Measurements from ENCODE around the gene TUBB1.
A peak's percentile ranks its signal among the peaks of the same experiment; 100 is the strongest.
"Not testable (repeated sequence)": the region's sequence is repeated elsewhere in the genome, so short reads cannot be mapped to it uniquely, and the experiment has no call there.

The TUBB1 gene

DNA sequence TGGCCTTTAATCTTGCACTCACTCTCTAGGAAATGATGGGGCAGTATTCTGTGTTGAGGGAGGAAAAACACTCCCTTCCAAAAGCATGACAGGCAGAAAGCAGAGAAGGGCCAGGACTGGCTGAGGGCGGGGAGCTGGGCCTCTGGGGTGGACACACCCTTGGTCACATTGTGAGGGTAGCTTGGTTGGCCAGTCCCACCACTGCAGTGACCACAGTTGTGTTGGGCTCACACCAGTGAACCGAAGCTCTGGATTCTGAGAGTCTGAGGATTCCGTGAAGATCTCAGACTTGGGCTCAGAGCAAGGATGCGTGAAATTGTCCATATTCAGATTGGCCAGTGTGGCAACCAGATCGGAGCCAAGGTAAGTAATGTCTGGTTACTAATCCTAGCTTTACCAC, at the start of gene TUBB1:
Gene TUBB1 (plus strand): TSS at position 213 of the 400 bp plus-strand sequence. CDS start 94 bp downstream, at position 307.
- DNase-seq = no peak

GRCh38 chr20:58969439-58969838, 49.8 kb upstream of the TUBB1 start:
- DNase-seq = no peak

GRCh38 chr20:58970146-58970545, 49.1 kb upstream of the TUBB1 start:
- no peak for DNase-seq

DNA sequence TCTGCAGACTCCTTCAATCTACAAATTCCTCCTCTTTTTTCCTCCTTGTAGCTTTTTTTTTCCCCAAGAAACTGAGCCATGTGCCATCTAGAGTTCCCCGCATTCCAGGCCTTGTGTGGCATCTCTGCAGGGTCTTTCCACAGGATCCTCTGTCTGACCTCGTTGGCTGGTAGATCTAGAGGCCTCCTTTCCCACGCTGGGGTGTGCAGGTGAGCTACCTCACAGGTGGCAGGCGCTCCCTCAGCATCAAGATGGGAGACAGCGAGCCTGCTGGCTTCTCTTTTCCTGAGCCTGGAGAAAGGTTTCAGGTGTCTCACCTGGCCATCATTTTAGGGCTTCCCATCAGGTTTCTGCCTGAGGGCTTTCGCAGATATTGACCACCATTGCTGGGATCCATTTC, 47.8 kb upstream of the TUBB1 start:
- DNase-seq = no peak

- DNase-seq = no peak
These were observed 46.0 kb upstream of the TUBB1 start for GRCh38 chr20:58973179-58973578.

- DNase-seq = no peak
These were observed 45.4 kb upstream of the TUBB1 start for GRCh38 chr20:58973866-58974265.

DNA sequence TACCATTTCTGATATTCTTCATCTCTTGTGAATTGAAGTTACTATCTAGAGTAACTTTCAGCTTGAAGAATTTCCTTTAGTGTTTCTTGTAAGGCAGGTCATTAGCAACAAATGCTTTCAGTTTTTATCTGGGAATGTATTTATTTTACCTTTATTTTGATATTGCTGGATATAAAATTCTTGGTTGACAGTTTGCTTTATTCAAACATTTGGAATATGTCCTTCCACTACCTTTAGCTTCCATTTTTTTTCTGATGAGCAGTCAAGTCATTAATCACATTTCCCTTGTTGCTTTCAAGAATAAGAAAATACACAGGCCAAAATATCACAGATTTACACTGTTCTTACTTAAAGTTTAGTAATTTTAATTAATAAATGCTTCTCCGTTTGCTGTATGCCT, 43.9 kb upstream of the TUBB1 start:
- no peak for DNase-seq

GRCh38 chr20:58976061-58976730, 43.0 kb upstream of the TUBB1 start:
- DNase-seq = no peak

- DNase-seq = no peak
These were observed 40.7 kb upstream of the TUBB1 start for GRCh38 chr20:58978351-58979190.

DNA sequence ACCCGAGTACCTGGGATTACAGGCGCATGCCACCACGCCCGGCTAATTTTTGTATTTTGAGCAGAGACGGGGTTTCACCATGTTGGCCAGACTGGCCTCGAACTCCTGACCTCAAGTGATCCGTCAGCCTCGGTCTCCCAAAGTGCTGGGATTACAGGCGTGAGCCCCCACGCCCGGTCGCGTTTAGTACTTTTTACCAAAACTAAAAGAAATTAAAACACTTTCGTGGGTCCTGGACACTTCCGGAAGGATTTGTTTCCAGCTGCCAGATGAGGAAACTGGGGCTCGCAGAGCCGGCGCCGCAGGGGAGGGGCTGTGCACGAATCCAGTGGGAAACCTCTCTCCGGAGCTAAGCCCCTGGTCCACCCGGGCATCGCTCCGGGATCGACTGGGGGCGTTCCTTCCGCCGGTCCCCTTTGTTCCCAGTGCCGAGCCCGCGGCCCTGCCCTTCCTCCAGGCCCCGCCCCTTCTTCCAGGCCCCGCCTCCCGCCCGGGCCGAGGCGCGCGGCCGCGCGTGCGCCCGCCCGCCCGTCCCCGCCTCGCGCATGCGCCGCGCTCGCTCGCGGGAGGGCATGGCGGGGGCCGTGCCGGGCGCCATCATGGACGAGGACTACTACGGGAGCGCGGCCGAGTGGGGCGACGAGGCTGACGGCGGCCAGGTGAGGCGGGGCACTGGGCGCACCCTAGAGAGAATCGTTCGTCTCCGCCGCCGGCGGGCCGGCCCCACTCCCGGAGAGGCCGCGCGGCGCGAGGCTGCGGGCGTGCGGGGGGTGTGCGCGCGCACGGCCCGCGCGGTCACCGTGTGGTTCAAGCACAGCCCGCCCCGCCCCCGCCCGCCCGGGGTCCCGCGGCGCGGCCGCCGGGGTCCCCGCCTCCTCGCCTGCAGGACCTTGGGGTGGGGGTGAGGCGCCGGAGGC, 38.3 kb upstream of the TUBB1 start, which contains the start of gene NELFCD:
Gene NELFCD (plus strand): TSS at position 546 of the 917 bp plus-strand sequence. CDS start 54 bp downstream, at position 600.
- peak; percentile 89 for DNase-seq

GRCh38 chr20:58981628-58982364, 37.4 kb upstream of the TUBB1 start:
- no peak for DNase-seq

GRCh38 chr20:58982406-58983114, 36.7 kb upstream of the TUBB1 start:
- no peak for DNase-seq

- DNase-seq = not testable (repeated sequence)
These were observed 36.1 kb upstream of the TUBB1 start for GRCh38 chr20:58983115-58983468.

DNA sequence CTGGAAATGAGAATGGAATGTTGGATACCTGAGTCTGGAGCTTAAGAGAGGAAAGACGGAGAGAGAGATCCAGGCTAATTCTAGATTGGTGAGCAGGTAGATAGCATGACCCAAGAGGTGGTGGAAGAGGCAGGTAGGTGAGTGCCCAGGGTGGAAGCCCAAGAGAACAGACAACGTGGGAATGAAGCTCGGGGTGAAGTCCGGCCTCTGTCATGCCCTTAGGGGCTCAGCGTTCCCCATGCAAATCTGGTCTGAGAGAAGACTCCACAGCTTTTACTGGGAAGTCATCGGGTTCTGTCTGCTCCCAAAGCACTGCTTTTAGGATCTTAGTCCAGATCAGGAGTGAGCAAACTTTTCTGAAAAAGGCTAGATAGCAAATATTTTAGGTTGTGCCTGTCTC, 34.5 kb upstream of the TUBB1 start:
- no peak for DNase-seq

DNA sequence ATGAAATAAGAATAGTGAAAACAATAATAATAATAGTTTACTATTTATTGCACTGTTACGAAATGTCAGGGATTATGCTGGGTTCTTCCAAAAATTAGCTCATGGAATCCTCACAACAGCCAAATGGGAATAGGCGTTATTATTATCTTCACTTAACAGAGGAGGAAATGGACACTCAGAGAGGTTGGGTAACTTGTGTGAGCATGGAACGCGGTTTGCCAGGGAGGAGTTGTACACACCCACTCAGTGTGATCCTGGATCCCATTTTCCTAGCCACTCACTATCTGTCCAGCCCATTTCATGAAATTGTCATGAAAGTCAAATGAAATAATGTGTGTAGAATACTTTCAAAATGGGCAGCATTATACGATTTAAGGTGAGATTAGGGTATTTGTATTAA, 33.6 kb upstream of the TUBB1 start:
- DNase-seq = no peak

DNA sequence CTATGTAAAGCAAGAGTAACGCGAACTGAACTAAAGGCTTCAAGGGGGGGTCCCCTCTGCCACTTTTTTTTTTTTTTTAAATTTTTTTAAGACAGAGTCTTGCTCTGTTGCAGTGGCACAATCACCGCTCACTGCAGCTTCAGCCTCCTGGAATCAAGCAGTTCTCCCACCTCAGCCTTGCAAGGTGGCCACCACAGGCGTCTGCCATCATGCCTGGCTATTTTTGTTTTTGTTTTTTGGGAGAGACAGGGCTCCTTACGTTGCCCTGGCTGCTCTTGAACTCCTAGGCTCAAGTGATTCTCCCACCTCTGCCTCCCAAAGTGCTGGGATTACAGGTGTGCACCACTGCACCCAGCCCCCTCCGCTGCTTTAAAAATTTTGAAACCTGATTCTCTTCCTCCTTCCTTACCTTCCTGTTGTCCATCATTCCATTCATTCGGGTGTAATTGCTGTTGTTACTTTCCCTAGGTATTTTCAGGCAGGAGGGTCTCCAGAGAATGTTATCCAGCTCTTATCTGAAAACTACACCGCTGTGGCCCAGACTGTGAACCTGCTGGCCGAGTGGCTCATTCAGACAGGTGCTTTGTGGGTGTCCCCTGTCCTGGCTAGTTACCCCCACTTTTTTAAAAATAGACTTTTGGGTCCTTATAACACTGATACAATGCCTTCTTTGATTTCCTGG, 32.8 kb upstream of the TUBB1 start:
- DNase-seq = no peak

DNA sequence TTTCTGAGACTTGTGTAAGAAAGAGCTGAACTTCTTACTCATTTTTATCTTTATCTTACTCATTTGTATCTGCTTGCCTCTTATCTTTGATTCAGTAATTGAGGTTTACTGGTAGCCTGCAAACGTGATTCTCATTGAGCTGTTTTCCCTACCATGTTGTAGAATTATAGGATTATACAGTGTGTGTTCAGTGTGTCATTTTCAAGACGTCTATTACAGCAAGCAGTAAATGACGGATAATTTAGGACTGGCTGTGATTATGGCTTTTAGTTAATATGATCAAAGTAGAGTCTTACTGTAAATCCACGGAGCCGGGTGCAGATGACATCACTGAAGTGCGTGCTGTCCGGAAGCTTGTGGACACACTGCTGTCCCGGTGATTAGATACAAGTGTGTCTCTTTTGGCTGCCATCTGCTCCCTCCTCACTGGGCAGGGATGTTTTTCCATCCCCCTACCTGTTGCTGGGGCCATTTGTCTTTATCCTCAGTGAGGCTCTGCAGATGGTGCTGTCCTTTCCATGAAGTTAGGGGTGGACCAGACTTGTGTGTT, 32.2 kb upstream of the TUBB1 start:
- no peak for DNase-seq

DNA sequence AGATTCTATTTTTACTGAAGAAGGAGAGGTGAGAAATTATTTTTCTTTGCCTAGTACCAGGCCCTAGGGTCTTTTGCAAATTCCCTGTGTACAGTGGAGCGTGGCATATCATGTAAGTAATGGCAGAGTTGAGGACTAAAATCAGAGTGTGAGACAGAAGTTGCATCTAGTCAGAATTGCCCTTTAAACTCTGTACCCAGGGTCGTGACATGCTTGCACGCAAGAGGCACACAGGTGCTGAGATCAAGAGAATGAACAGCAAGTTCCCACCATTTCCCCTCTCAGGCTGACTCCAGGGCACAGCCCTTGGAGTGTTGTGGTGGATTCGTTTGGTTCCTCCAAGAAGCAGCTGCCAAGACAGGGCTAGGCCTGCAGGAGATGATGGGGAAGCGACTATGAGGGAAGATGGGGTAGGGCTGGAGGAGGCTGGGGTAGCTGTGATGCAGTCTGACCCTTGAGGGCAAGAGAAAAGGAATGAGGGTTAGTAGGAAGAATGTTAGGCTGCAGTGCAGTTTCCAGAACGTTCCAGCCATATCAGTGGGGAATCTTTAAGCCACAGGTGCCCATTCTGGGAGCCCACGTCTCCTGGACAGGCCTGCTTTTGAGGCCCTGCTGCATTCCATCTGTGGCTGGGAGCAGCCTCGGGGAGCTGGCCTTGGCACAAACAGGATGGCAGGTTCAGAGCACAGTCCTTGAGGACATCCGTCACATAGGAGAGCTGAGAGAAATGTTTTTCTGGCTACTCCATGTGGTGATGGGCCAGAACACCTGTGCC, 31.3 kb upstream of the TUBB1 start:
- no peak for DNase-seq

DNA sequence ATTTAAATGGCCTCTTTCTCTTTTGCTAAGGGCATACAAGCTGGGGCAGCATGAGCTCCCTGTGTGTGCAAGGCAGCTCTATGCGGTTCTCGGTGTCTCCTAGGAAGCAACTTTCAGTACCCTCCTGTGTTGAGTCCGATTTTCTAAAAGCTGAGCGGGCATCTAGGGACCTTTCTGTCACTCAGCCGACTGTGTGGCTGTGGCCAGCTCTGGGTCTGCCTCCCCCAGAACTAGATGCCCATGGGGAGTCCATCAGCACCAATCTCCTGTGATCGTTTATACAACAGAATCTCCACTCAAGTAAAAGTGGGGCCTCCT, 30.7 kb upstream of the TUBB1 start:
- DNase-seq = no peak

DNA sequence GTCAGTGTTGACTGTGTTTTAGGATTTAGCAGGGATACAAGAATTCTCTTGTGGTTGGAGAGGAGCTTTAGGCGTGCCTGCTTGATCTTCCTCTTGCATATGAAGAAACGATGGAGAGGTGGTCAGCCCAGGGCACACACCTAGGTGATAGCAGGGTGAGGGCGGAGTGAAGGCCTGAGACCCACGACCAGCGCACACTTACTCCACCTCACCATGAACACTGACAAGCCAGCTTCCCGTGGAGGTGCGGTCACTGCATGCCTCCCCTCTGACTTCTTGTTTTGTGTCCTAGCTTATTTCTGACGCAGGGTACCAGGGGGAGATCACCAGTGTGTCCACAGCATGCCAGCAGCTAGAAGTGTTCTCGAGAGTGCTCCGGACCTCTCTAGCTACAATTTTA, 30.0 kb upstream of the TUBB1 start:
- DNase-seq = no peak

All from activated naive CD4-positive, alpha-beta T cell treated with anti-CD3 and anti-CD28 coated beads, Interleukin-2, amount 50 U/mL, for 16 hours (primary cell).